ENCODE measurements around the gene ATP2A3. TPM values are rescaled to one million over a fixed set of nuclear protein-coding genes. Genes with fewer than 3 reads are reported as not detected.
A peak's percentile ranks its signal among the peaks of the same experiment; 100 is the strongest.

Gene ATP2A3
- polyA plus RNA-seq, 1 donor from 2014 or later = not detected

- no peaks in the 10 kb centered on the region for H3K27me3 ChIP-seq (ENCODE audit: insufficient read depth, low read depth, low read length)
- TF ChIP-seq CTCF (IDR thresholded peaks at IDR 0.05; ENCODE audit: poor library complexity, severe bottlenecking) (peak; percentile 34), EZH2 (IDR thresholded peaks at IDR 0.05; ENCODE audit: borderline replicate concordance, insufficient read depth, low read length, poor library complexity, severe bottlenecking) (no peak)
- no peaks in the 10 kb centered on the region for H3K9me2 ChIP-seq (ENCODE audit: insufficient read depth, low read length)
- H3K27ac ChIP-seq (ENCODE audit: low read length) = peak within 1 kb of the TSS; percentile 24
- no peaks in the 10 kb centered on the region for H3K79me2 ChIP-seq (replicated peaks; ENCODE audit: insufficient read depth, low read length)
- no peaks in the 10 kb centered on the region for H3F3A ChIP-seq (ENCODE audit: insufficient read depth, low read length, poor library complexity, severe bottlenecking)
- no peaks in the 10 kb centered on the region for H3K9me3 ChIP-seq (ENCODE audit: low read length)
- peak within 1 kb of the TSS; percentile 51 for H3K4me2 ChIP-seq (ENCODE audit: low read length)
- no peaks in the 10 kb centered on the region for H4K20me1 ChIP-seq (ENCODE audit: insufficient read depth)
- peak within 1 kb of the TSS; percentile 90 for H3K4me3 ChIP-seq (ENCODE audit: low read length)
- H3K36me3 ChIP-seq (ENCODE audit: insufficient read depth, low read length) = no peaks in the 10 kb centered on the region
- peak within 1 kb of the TSS; percentile 56 for H2AFZ ChIP-seq (ENCODE audit: low read depth, low read length)
- H3K9ac ChIP-seq (ENCODE audit: low read length) = peak within 1 kb of the TSS; percentile 65
Measured at GRCh38 chr17:3893003-3893719, 71.1 kb downstream of the ATP2A3 start, which contains the start of gene CAMKK1. CAMKK1 (minus strand) TSS chr17:3893053; CDS start chr17:3885687, 7,366 bp downstream.

DNA sequence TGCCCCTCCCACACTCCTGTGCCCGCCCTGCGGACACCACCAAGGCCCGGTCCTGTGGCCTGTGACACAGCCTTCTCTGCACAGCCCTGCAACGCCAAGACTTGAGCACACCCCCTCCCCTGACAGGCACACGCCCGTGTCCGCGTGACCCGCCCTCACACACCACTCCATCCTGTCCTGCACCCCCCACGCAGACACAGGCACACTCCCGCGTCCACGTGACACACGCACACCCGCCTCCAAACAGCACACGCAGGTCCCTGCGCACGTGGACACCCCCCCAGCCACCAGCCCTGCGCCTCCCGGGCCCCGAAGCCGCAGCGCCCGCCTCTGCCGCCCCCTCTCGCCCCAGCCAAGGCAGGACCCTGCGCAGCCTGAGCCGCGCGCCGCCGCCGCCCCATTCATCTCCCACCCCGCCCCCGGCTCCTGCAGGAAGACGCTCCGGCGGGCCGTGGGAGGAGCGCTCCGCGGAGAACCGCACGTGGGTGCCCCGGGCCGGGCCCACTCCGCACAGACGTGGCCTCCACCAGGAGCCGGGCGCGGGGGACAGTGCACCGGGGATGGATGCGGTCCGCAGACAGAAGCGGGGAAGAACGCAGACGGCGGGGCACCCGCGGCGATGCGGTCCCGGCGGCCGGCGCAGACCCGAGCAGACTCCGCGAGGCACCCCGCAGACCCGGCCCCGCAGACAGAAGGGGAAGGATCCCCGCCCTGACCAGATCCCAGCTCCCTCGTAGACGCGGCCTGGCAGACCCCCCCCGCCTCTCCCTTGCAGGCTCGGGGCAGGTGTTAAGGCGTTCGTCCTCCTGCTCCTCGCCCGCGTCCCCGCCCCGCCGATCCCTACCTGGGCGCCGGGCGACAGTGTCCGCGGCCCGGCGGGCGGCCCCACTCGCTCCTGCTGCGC lies 71.9 kb downstream of the ATP2A3 start:
- Histone ChIP-seq H3K9me2 (ENCODE audit: insufficient read depth, low read length) (no peaks in the 10 kb centered on the region), H3K4me3 (ENCODE audit: low read length) (peak overlapping the region; percentile 90), H3K36me3 (ENCODE audit: insufficient read depth, low read length) (no peaks in the 10 kb centered on the region), H3F3A (ENCODE audit: insufficient read depth, low read length, poor library complexity, severe bottlenecking) (no peaks in the 10 kb centered on the region), H3K4me2 (ENCODE audit: low read length) (peak overlapping the region; percentile 15), H3K9me3 (ENCODE audit: low read length) (no peaks in the 10 kb centered on the region), H3K9ac (ENCODE audit: low read length) (peak overlapping the region; percentile 61), H4K20me1 (ENCODE audit: insufficient read depth) (no peaks in the 10 kb centered on the region), H3K27ac (ENCODE audit: low read length) (no peak overlapping the region), H2AFZ (ENCODE audit: low read depth, low read length) (peak overlapping the region; percentile 56), H3K27me3 (ENCODE audit: insufficient read depth, low read depth, low read length) (no peaks in the 10 kb centered on the region), H3K79me2 (replicated peaks; ENCODE audit: insufficient read depth, low read length) (no peaks in the 10 kb centered on the region)
- no peak for TF ChIP-seq TAF1 (IDR thresholded peaks at IDR 0.05; ENCODE audit: low read depth)
- TF ChIP-seq, protein P1, sequence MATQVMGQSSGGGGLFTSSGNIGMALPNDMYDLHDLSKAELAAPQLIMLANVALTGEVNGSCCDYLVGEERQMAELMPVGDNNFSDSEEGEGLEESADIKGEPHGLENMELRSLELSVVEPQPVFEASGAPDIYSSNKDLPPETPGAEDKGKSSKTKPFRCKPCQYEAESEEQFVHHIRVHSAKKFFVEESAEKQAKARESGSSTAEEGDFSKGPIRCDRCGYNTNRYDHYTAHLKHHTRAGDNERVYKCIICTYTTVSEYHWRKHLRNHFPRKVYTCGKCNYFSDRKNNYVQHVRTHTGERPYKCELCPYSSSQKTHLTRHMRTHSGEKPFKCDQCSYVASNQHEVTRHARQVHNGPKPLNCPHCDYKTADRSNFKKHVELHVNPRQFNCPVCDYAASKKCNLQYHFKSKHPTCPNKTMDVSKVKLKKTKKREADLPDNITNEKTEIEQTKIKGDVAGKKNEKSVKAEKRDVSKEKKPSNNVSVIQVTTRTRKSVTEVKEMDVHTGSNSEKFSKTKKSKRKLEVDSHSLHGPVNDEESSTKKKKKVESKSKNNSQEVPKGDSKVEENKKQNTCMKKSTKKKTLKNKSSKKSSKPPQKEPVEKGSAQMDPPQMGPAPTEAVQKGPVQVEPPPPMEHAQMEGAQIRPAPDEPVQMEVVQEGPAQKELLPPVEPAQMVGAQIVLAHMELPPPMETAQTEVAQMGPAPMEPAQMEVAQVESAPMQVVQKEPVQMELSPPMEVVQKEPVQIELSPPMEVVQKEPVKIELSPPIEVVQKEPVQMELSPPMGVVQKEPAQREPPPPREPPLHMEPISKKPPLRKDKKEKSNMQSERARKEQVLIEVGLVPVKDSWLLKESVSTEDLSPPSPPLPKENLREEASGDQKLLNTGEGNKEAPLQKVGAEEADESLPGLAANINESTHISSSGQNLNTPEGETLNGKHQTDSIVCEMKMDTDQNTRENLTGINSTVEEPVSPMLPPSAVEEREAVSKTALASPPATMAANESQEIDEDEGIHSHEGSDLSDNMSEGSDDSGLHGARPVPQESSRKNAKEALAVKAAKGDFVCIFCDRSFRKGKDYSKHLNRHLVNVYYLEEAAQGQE (IDR thresholded peaks at IDR 0.05; ENCODE audit: borderline replicate concordance) = no peak
- no peak for TF ChIP-seq EZH2 (IDR thresholded peaks at IDR 0.05; ENCODE audit: borderline replicate concordance, insufficient read depth, low read length, poor library complexity, severe bottlenecking)
- no peak for TF ChIP-seq EP300 (conservative IDR thresholded peaks at IDR 0.05; ENCODE audit: poor library complexity, severe bottlenecking)
- peak; percentile 22 for TF ChIP-seq SMC3 (conservative IDR thresholded peaks at IDR 0.05; ENCODE audit: poor library complexity)
- no peak for TF ChIP-seq RAD21 (conservative IDR thresholded peaks at IDR 0.05)
- peak; percentile 94 for TF ChIP-seq MXI1 (conservative IDR thresholded peaks at IDR 0.05; ENCODE audit: poor library complexity, severe bottlenecking)
- TF ChIP-seq CTCF (IDR thresholded peaks at IDR 0.05; ENCODE audit: poor library complexity, severe bottlenecking) = peak; percentile 48
- TF ChIP-seq POLR2AphosphoS5 (IDR thresholded peaks at IDR 0.05) = no peak

All from neural cell (in vitro differentiated cells).